CD4-positive, CD25-positive, alpha-beta regulatory T cell (primary cell): ENCODE results near the gene PLEKHG2. TPM values are rescaled to one million over a fixed set of nuclear protein-coding genes. Genes with fewer than 3 reads are reported as not detected.

Source experiments
- ATAC-seq, 2 donors: fragments of 150-1000 bp; cut with Tn5 transposase; one replicate each; pipeline ENCODE4 v1.10.0; 2021; ENCODE audit warnings: low read depth in 2 of 2, moderate number of reproducible peaks in 2 of 2, moderate library complexity in 1 of 2
- DNase-seq, 3 donors: peaks; one replicate each; pipeline versions ENCODE4 v3.0.0 to v3.0.0-alpha.2; 2012 to 2022; ENCODE audit warnings: mixed read lengths in 1 of 3
- H3K27ac ChIP-seq: one replicate; pipeline ENCODE4 v1.7.0; 2013; ENCODE audit warnings: mild to moderate bottlenecking, low read length; ENCODE audit not compliant: insufficient read depth, poor library complexity, severe bottlenecking
- H3K27me3 ChIP-seq: one replicate; pipeline ENCODE4 v1.7.0; 2013; ENCODE audit warnings: low read length; ENCODE audit not compliant: control insufficient read depth, insufficient read depth
- H3K36me3 ChIP-seq: one replicate; pipeline ENCODE4 v1.7.0; 2013; ENCODE audit warnings: mild to moderate bottlenecking, low read length, moderate library complexity; ENCODE audit not compliant: control insufficient read depth, insufficient read depth
- H3K4me1 ChIP-seq: 2 replicates; pipeline ENCODE4 v1.7.0; 2013; ENCODE audit warnings: mild to moderate bottlenecking, low read length; ENCODE audit not compliant: insufficient read depth, control insufficient read depth, poor library complexity, severe bottlenecking
- H3K4me3 ChIP-seq: one replicate; pipeline ENCODE4 v1.7.0; 2013; ENCODE audit warnings: low read depth, mild to moderate bottlenecking, low read length, moderate library complexity
- H3K9me3 ChIP-seq, 2 experiments: 1 replicate in 1 of 2; 2 replicates in 1 of 2; pipeline ENCODE4 v1.7.0; 2013; ENCODE audit warnings: low read length in 2 of 2, mild to moderate bottlenecking in 1 of 2, moderate library complexity in 1 of 2; ENCODE audit not compliant: control insufficient read depth in 2 of 2
- H3K27ac Mint-ChIP-seq, 3 donors: one replicate each; pipeline ENCODE4 v1.8.0; 2020 to 2022; ENCODE audit warnings: mild to moderate bottlenecking in 3 of 3, mixed read lengths in 3 of 3, moderate library complexity in 2 of 3
- H3K27me3 Mint-ChIP-seq: one replicate; pipeline ENCODE4 v1.8.0; 2022; ENCODE audit warnings: mild to moderate bottlenecking, mixed read lengths
- H3K36me3 Mint-ChIP-seq: one replicate; pipeline ENCODE4 v1.8.0; 2020; ENCODE audit warnings: mixed read lengths
- H3K4me1 Mint-ChIP-seq, 4 donors: one replicate each; pipeline ENCODE4 v1.8.0; 2020 to 2022; ENCODE audit warnings: mixed read lengths in 4 of 4, mild to moderate bottlenecking in 1 of 4
- H3K4me3 Mint-ChIP-seq, 4 donors: one replicate each; pipeline ENCODE4 v1.8.0; 2020 to 2022; ENCODE audit warnings: mild to moderate bottlenecking in 4 of 4, mixed read lengths in 4 of 4, moderate library complexity in 3 of 4
- H3K9me3 Mint-ChIP-seq, 7 donors: one replicate each; pipeline ENCODE4 v1.8.0; 2020 to 2022; ENCODE audit warnings: mixed read lengths in 7 of 7, mild to moderate bottlenecking in 3 of 7, moderate library complexity in 2 of 7
- polyA plus RNA-seq, 4 donors: library from polyadenylated mRNA; unstranded; fragments of 300-500 nt; fragmentation: Illumina TruSeq; gene quantifications; one replicate each; pipeline ENCODE4 v1.2.3, GENCODE V29; 2021
- total RNA-seq: library from RNA; stranded (reverse); gene quantifications from one replicate; pipeline ENCODE4 v1.2.3, GENCODE V29; 2022

The PLEKHG2 gene
- total and polyA plus RNA-seq, 5 donors from 2014 or later, result 1.3 to 209 (median 3.1) TPM

- no peak for DNase-seq
Observed at GRCh38 chr19:39432677-39433025, 20.2 kb downstream of the PLEKHG2 start.

GRCh38 chr19:39433480-39434079 is 21.1 kb downstream of the PLEKHG2 start:
- H3K36me3 Mint-ChIP-seq, result peaks cover 19% of the 10 kb centered on the region
- H3K4me1 ChIP-seq, result peaks cover 35% of the 10 kb centered on the region
- H3K36me3 ChIP-seq, result peaks cover 23% of the 10 kb centered on the region
- no peaks in the 10 kb centered on the region for H3K27me3 ChIP-seq
- peaks cover 0 to 57% (median 36%) of the 10 kb centered on the region in 4 donors for H3K4me1 Mint-ChIP-seq
- H3K4me3 Mint-ChIP-seq, result peak overlapping the region; percentile 65 to 100 (median 96)
- H3K4me3 ChIP-seq, result peak overlapping the region; percentile 90
- H3K9me3 ChIP-seq, result no peaks in the 10 kb centered on the region
- H3K27ac ChIP-seq, result no peak overlapping the region
- DNase-seq (no peak), ATAC-seq (no peak)
- H3K27ac Mint-ChIP-seq, result peak overlapping the region; percentile 46 to 83 (median 72)
- peaks cover 4% of the 10 kb centered on the region for H3K27me3 Mint-ChIP-seq
- peaks cover 0 to 2% (median 0%) of the 10 kb centered on the region in 7 donors for H3K9me3 Mint-ChIP-seq

More at GRCh38 chr19:39432677-39433025, 20.2 kb downstream of the PLEKHG2 start:
- H3K36me3 ChIP-seq, result peaks cover 23% of the 10 kb centered on the region
- Mint-ChIP-seq H3K27ac (peak overlapping the region in 2 of 3 donors; percentile 51 to 72), H3K36me3 (peaks cover 19% of the 10 kb centered on the region), H3K27me3 (peaks cover 4% of the 10 kb centered on the region), H3K9me3 (peaks cover 0 to 2% (median 0%) of the 10 kb centered on the region in 7 donors), H3K4me3 (peak overlapping the region; percentile 46 to 92 (median 63)), H3K4me1 (peaks cover 0 to 57% (median 36%) of the 10 kb centered on the region in 4 donors)
- no peak for ATAC-seq
- H3K27ac ChIP-seq, result no peak overlapping the region
- no peaks in the 10 kb centered on the region for H3K27me3 ChIP-seq
- H3K9me3 ChIP-seq, result no peaks in the 10 kb centered on the region
- H3K4me1 ChIP-seq, result peaks cover 35% of the 10 kb centered on the region
- H3K4me3 ChIP-seq, result no peak overlapping the region

GRCh38 chr19:39434123-39435076 is 21.9 kb downstream of the PLEKHG2 start:
- Mint-ChIP-seq H3K9me3 (peaks cover 0 to 2% (median 0%) of the 10 kb centered on the region in 7 donors), H3K4me1 (peaks cover 0 to 57% (median 36%) of the 10 kb centered on the region in 4 donors)

GRCh38 chr19:39435499-39436349 is 23.3 kb downstream of the PLEKHG2 start, which contains the start of gene RPS16:
RPS16 (minus strand) TSS chr19:39435949; CDS start chr19:39435895, 54 bp downstream.
- Histone ChIP-seq H3K27me3 (no peaks in the 10 kb centered on the region), H3K4me1 (peaks cover 35% of the 10 kb centered on the region)
- peak; percentile 94 to 95 for ATAC-seq

More at GRCh38 chr19:39434123-39435076, 21.9 kb downstream of the PLEKHG2 start:
- DNase-seq (no peak), ATAC-seq (no peak)
- Mint-ChIP-seq H3K27ac (peak overlapping the region; percentile 72 to 99 (median 80)), H3K4me3 (peak overlapping the region; percentile 85 to 100 (median 96)), H3K27me3 (peaks cover 4% of the 10 kb centered on the region), H3K36me3 (peaks cover 19% of the 10 kb centered on the region)
- Histone ChIP-seq H3K27me3 (no peaks in the 10 kb centered on the region), H3K4me1 (peaks cover 35% of the 10 kb centered on the region), H3K9me3 (no peaks in the 10 kb centered on the region), H3K36me3 (peaks cover 23% of the 10 kb centered on the region), H3K27ac (peak overlapping the region; percentile 90), H3K4me3 (peak overlapping the region; percentile 90)

GRCh38 chr19:39436350-39436716 is 23.9 kb downstream of the PLEKHG2 start:
- no peaks in the 10 kb centered on the region for H3K9me3 ChIP-seq
- H3K27ac ChIP-seq, result peak overlapping the region; percentile 90
- H3K27me3 Mint-ChIP-seq, result peaks cover 4% of the 10 kb centered on the region
- H3K4me3 ChIP-seq, result peak overlapping the region; percentile 84
- no peaks in the 10 kb centered on the region for H3K27me3 ChIP-seq
- DNase-seq (no peak), ATAC-seq (no peak)
- H3K4me1 ChIP-seq, result peaks cover 29% of the 10 kb centered on the region
- peaks cover 19% of the 10 kb centered on the region for H3K36me3 Mint-ChIP-seq
- H3K27ac Mint-ChIP-seq, result peak overlapping the region; percentile 99
- peak overlapping the region; percentile 92 to 100 (median 99) for H3K4me3 Mint-ChIP-seq
- H3K36me3 ChIP-seq, result peaks cover 23% of the 10 kb centered on the region
- H3K4me1 Mint-ChIP-seq, result peaks cover 0 to 53% (median 30%) of the 10 kb centered on the region in 4 donors
- peaks cover 0 to 2% (median 0%) of the 10 kb centered on the region in 7 donors for H3K9me3 Mint-ChIP-seq

More at GRCh38 chr19:39435499-39436349, 23.3 kb downstream of the PLEKHG2 start, which contains the start of gene RPS16:
- peaks cover 4% of the 10 kb centered on the region for H3K27me3 Mint-ChIP-seq
- H3K9me3 Mint-ChIP-seq, result peaks cover 0 to 2% (median 0%) of the 10 kb centered on the region in 7 donors
- DNase-seq, result peak; percentile 98 to 99 (median 99)
- Histone ChIP-seq H3K27ac (peak within 1 kb of the TSS; percentile 90), H3K36me3 (peaks cover 23% of the 10 kb centered on the region), H3K4me3 (peak within 1 kb of the TSS; percentile 90), H3K9me3 (no peaks in the 10 kb centered on the region)
- peak within 1 kb of the TSS; percentile 92 to 100 (median 99) for H3K4me3 Mint-ChIP-seq
- H3K27ac Mint-ChIP-seq, result peak within 1 kb of the TSS; percentile 99
- H3K36me3 Mint-ChIP-seq, result peaks cover 19% of the 10 kb centered on the region
- peaks cover 0 to 59% (median 34%) of the 10 kb centered on the region in 4 donors for H3K4me1 Mint-ChIP-seq

GRCh38 chr19:39438270-39438934 is 25.9 kb downstream of the PLEKHG2 start:
- no peak for ATAC-seq
- H3K4me3 Mint-ChIP-seq, result peak overlapping the region in 1 of 4 donors; percentile 69

More at GRCh38 chr19:39438270-39438934, 25.9 kb downstream of the PLEKHG2 start:
- no peak for DNase-seq
- peaks cover 27% of the 10 kb centered on the region for H3K4me1 ChIP-seq
- Mint-ChIP-seq H3K36me3 (peaks cover 13% of the 10 kb centered on the region), H3K27me3 (peaks cover 4% of the 10 kb centered on the region), H3K9me3 (peaks cover 0 to 2% (median 0%) of the 10 kb centered on the region in 7 donors), H3K4me1 (peaks cover 0 to 44% (median 22%) of the 10 kb centered on the region in 4 donors), H3K27ac (no peak overlapping the region)
- H3K27ac ChIP-seq, result no peak overlapping the region
- no peaks in the 10 kb centered on the region for H3K27me3 ChIP-seq
- no peaks in the 10 kb centered on the region for H3K9me3 ChIP-seq
- H3K4me3 ChIP-seq, result no peak overlapping the region
- peaks cover 12% of the 10 kb centered on the region for H3K36me3 ChIP-seq
